ENCODE data around the gene LBX2.

DNA sequence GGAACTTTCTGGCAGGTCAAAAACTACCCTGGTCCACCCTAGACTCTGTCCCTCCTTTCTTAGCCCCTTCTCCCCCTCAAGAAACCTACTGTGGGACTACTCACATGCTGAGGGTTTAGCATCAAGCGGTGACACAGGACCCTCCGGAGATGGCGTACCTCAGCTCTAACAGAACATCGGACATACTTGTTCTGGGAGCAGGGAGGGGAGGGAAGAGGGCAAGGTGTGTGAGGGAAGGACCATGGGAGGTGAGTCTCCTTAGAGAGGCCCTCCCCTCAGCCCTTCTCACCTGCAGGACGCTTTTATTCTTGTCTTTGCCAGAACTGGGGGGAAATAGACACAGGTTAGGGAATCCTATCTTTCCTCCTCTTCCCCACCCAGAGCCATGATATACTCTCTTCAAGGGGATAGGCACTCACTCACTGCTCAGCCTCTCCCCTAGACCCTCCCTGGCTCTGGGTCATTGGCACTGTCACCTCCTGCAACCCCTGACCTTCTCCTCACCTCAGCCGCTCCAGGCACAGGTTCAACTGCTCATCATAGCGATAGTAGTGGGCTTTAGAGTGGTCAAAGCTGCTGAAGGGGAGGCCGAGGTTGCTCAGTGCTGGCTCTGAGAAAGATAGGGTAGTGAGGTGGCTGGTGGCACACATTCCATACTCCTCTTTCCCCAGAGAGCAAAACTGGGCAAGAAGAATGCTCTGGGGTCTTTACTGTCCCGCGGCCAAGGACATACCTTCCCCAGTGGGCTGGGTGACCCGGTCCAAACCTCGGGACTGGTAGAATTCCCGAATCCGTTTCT lies 6.2 kb upstream of the LBX2 start:
- TF ChIP-seq POLR2AphosphoS5 (IDR thresholded peaks at IDR 0.05; ENCODE audit: low read depth) (no peak), CTCF (conservative IDR thresholded peaks at IDR 0.05; ENCODE audit: low read depth in 2 of 2) (no peak), CREB1 (CRISPR knock-in tag; IDR thresholded peaks at IDR 0.05; ENCODE audit: low read depth) (no peak), EZH2phosphoT487 (IDR thresholded peaks at IDR 0.05; ENCODE audit: unreplicated experiment) (no peak), JUNB (IDR thresholded peaks at IDR 0.05; ENCODE audit: unreplicated experiment) (no peak), ETS1 (IDR thresholded peaks at IDR 0.05) (no peak), NANOG (IDR thresholded peaks at IDR 0.05; ENCODE audit: borderline replicate concordance) (no peak), STAT1 (IDR thresholded peaks at IDR 0.05; ENCODE audit: unreplicated experiment) (no peak), ZNF114 (CRISPR knock-in tag; IDR thresholded peaks at IDR 0.05) (no peak), EZH2 (IDR thresholded peaks at IDR 0.05; ENCODE audit: low read depth, unreplicated experiment) (no peak), ZNF331 (CRISPR knock-in tag; IDR thresholded peaks at IDR 0.05; ENCODE audit: low read depth) (no peak)
- TF ChIP-seq, protein P1, sequence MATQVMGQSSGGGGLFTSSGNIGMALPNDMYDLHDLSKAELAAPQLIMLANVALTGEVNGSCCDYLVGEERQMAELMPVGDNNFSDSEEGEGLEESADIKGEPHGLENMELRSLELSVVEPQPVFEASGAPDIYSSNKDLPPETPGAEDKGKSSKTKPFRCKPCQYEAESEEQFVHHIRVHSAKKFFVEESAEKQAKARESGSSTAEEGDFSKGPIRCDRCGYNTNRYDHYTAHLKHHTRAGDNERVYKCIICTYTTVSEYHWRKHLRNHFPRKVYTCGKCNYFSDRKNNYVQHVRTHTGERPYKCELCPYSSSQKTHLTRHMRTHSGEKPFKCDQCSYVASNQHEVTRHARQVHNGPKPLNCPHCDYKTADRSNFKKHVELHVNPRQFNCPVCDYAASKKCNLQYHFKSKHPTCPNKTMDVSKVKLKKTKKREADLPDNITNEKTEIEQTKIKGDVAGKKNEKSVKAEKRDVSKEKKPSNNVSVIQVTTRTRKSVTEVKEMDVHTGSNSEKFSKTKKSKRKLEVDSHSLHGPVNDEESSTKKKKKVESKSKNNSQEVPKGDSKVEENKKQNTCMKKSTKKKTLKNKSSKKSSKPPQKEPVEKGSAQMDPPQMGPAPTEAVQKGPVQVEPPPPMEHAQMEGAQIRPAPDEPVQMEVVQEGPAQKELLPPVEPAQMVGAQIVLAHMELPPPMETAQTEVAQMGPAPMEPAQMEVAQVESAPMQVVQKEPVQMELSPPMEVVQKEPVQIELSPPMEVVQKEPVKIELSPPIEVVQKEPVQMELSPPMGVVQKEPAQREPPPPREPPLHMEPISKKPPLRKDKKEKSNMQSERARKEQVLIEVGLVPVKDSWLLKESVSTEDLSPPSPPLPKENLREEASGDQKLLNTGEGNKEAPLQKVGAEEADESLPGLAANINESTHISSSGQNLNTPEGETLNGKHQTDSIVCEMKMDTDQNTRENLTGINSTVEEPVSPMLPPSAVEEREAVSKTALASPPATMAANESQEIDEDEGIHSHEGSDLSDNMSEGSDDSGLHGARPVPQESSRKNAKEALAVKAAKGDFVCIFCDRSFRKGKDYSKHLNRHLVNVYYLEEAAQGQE (IDR thresholded peaks at IDR 0.05; ENCODE audit: unreplicated experiment) = no peak
- TF ChIP-seq, protein P2, sequence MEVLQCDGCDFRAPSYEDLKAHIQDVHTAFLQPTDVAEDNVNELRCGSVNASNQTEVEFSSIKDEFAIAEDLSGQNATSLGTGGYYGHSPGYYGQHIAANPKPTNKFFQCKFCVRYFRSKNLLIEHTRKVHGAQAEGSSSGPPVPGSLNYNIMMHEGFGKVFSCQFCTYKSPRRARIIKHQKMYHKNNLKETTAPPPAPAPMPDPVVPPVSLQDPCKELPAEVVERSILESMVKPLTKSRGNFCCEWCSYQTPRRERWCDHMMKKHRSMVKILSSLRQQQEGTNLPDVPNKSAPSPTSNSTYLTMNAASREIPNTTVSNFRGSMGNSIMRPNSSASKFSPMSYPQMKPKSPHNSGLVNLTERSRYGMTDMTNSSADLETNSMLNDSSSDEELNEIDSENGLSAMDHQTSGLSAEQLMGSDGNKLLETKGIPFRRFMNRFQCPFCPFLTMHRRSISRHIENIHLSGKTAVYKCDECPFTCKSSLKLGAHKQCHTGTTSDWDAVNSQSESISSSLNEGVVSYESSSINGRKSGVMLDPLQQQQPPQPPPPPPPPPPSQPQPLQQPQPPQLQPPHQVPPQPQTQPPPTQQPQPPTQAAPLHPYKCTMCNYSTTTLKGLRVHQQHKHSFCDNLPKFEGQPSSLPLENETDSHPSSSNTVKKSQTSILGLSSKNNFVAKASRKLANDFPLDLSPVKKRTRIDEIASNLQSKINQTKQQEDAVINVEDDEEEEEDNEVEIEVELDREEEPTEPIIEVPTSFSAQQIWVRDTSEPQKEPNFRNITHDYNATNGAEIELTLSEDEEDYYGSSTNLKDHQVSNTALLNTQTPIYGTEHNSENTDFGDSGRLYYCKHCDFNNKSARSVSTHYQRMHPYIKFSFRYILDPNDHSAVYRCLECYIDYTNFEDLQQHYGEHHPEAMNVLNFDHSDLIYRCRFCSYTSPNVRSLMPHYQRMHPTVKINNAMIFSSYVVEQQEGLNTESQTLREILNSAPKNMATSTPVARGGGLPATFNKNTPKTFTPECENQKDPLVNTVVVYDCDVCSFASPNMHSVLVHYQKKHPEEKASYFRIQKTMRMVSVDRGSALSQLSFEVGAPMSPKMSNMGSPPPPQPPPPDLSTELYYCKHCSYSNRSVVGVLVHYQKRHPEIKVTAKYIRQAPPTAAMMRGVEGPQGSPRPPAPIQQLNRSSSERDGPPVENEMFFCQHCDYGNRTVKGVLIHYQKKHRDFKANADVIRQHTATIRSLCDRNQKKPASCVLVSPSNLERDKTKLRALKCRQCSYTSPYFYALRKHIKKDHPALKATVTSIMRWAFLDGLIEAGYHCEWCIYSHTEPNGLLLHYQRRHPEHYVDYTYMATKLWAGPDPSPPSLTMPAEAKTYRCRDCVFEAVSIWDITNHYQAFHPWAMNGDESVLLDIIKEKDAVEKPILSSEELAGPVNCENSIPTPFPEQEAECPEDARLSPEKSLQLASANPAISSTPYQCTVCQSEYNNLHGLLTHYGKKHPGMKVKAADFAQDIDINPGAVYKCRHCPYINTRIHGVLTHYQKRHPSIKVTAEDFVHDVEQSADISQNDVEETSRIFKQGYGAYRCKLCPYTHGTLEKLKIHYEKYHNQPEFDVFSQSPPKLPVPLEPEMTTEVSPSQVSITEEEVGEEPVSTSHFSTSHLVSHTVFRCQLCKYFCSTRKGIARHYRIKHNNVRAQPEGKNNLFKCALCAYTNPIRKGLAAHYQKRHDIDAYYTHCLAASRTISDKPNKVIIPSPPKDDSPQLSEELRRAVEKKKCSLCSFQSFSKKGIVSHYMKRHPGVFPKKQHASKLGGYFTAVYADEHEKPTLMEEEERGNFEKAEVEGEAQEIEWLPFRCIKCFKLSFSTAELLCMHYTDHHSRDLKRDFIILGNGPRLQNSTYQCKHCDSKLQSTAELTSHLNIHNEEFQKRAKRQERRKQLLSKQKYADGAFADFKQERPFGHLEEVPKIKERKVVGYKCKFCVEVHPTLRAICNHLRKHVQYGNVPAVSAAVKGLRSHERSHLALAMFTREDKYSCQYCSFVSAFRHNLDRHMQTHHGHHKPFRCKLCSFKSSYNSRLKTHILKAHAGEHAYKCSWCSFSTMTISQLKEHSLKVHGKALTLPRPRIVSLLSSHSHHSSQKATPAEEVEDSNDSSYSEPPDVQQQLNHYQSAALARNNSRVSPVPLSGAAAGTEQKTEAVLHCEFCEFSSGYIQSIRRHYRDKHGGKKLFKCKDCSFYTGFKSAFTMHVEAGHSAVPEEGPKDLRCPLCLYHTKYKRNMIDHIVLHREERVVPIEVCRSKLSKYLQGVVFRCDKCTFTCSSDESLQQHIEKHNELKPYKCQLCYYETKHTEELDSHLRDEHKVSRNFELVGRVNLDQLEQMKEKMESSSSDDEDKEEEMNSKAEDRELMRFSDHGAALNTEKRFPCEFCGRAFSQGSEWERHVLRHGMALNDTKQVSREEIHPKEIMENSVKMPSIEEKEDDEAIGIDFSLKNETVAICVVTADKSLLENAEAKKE (CRISPR knock-in tag; IDR thresholded peaks at IDR 0.05) = no peak
